ENCODE measurements around the gene TRIM38. TPM values are rescaled to one million over a fixed set of nuclear protein-coding genes. Genes with fewer than 3 reads are reported as not detected.

Gene TRIM38
- total and polyA plus RNA-seq, 2 of the 13 experiments (the other 11 are each of a cell fraction or from before 2014, with no cell fraction given): 2.5 to 3.1 TPM

DNA sequence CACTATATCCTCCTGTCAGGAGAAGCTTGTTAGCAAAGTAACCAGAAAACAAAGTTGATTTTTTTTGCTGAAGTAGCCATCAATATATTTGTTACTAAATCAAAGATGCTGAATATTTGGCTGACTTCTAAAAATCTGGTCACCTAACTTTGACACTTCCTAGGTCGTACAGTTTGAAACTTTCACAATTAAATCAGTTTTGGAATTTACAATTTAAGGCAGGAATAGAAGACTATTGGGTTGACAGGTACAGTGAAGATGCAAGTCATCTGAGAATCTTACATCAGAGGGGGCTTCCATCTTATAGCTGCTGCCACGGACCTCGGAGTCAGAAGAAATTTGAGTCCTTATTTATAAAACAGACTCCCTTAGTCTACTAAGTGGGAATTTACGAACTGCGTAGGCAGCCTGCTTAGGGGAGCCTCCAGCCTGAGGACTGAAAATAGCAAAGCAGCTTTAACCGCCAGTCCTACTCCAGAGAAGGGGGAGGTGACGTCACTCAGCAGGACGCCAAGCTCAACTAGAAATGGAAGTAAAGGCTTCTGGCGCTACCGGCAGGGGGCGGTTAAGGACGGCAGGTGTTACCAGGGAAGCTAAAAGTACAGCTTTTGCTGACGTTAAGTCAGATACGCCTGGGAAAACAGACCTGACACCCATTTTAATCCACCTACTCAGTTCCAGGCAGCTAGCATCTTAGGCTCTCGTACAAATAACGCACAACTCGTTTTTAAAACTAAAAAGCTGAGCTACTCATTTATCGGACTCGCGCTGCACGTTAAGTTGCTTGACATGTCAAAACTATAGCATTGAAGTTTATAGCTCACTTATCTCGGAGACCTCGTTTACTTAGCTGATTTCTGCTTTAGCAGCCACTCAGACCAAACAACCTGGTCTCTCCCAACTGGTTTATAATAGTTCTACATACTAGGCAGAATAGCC, 63.6 kb downstream of the TRIM38 start (continued):
- no peak for TF ChIP-seq ZBTB1 (CRISPR knock-in tag; IDR thresholded peaks at IDR 0.05; ENCODE audit: borderline replicate concordance)
- TF ChIP-seq, protein P1, sequence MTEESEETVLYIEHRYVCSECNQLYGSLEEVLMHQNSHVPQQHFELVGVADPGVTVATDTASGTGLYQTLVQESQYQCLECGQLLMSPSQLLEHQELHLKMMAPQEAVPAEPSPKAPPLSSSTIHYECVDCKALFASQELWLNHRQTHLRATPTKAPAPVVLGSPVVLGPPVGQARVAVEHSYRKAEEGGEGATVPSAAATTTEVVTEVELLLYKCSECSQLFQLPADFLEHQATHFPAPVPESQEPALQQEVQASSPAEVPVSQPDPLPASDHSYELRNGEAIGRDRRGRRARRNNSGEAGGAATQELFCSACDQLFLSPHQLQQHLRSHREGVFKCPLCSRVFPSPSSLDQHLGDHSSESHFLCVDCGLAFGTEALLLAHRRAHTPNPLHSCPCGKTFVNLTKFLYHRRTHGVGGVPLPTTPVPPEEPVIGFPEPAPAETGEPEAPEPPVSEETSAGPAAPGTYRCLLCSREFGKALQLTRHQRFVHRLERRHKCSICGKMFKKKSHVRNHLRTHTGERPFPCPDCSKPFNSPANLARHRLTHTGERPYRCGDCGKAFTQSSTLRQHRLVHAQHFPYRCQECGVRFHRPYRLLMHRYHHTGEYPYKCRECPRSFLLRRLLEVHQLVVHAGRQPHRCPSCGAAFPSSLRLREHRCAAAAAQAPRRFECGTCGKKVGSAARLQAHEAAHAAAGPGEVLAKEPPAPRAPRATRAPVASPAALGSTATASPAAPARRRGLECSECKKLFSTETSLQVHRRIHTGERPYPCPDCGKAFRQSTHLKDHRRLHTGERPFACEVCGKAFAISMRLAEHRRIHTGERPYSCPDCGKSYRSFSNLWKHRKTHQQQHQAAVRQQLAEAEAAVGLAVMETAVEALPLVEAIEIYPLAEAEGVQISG (CRISPR knock-in tag; IDR thresholded peaks at IDR 0.05): no peak
- TF ChIP-seq REXO4 (CRISPR knock-in tag; IDR thresholded peaks at IDR 0.05; ENCODE audit: borderline replicate concordance): no peak
- TF ChIP-seq, protein P2, sequence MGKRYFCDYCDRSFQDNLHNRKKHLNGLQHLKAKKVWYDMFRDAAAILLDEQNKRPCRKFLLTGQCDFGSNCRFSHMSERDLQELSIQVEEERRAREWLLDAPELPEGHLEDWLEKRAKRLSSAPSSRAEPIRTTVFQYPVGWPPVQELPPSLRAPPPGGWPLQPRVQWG (CRISPR knock-in tag; IDR thresholded peaks at IDR 0.05; ENCODE audit: borderline replicate concordance, low read depth): no peak
- TF ChIP-seq ZNF607 (CRISPR knock-in tag; IDR thresholded peaks at IDR 0.05; ENCODE audit: borderline replicate concordance): 0 out of 2 replicates have a peak, but pooled peaks have one; percentile 72
- TF ChIP-seq, protein P3, sequence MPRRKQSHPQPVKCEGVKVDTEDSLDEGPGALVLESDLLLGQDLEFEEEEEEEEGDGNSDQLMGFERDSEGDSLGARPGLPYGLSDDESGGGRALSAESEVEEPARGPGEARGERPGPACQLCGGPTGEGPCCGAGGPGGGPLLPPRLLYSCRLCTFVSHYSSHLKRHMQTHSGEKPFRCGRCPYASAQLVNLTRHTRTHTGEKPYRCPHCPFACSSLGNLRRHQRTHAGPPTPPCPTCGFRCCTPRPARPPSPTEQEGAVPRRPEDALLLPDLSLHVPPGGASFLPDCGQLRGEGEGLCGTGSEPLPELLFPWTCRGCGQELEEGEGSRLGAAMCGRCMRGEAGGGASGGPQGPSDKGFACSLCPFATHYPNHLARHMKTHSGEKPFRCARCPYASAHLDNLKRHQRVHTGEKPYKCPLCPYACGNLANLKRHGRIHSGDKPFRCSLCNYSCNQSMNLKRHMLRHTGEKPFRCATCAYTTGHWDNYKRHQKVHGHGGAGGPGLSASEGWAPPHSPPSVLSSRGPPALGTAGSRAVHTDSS (CRISPR knock-in tag; conservative IDR thresholded peaks at IDR 0.05): no peak
- 0 out of 2 replicates have a peak, but pooled peaks have one; percentile 12 for TF ChIP-seq SNAI1 (CRISPR knock-in tag; IDR thresholded peaks at IDR 0.05; ENCODE audit: borderline replicate concordance)
- TF ChIP-seq, protein P4, sequence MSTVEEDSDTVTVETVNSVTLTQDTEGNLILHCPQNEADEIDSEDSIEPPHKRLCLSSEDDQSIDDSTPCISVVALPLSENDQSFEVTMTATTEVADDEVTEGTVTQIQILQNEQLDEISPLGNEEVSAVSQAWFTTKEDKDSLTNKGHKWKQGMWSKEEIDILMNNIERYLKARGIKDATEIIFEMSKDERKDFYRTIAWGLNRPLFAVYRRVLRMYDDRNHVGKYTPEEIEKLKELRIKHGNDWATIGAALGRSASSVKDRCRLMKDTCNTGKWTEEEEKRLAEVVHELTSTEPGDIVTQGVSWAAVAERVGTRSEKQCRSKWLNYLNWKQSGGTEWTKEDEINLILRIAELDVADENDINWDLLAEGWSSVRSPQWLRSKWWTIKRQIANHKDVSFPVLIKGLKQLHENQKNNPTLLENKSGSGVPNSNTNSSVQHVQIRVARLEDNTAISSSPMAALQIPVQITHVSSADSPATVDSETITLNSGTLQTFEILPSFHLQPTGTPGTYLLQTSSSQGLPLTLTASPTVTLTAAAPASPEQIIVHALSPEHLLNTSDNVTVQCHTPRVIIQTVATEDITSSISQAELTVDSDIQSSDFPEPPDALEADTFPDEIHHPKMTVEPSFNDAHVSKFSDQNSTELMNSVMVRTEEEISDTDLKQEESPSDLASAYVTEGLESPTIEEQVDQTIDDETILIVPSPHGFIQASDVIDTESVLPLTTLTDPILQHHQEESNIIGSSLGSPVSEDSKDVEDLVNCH (CRISPR knock-in tag; IDR thresholded peaks at IDR 0.05): no peak
- no peak for TF ChIP-seq ZNF460 (CRISPR knock-in tag; IDR thresholded peaks at IDR 0.05; ENCODE audit: borderline replicate concordance)
- no peak for TF ChIP-seq SNRNP70 (IDR thresholded peaks at IDR 0.05; ENCODE audit: low read depth, low read length)
- no peak for TF ChIP-seq JDP2 (CRISPR knock-in tag; IDR thresholded peaks at IDR 0.05; ENCODE audit: borderline replicate concordance)
- TF ChIP-seq ZC3H13 (CRISPR knock-in tag; IDR thresholded peaks at IDR 0.05): no peak
- TF ChIP-seq IKZF4 (CRISPR knock-in tag; IDR thresholded peaks at IDR 0.05; ENCODE audit: borderline replicate concordance, low read depth, not compliant biosample characterization): no peak
- no peak for TF ChIP-seq RBM22 (optimal IDR thresholded peaks at IDR 0.05; ENCODE audit: low read length)
- no peak for TF ChIP-seq ZNF678 (CRISPR knock-in tag; IDR thresholded peaks at IDR 0.05)
- no peak for TF ChIP-seq SMARCC2 (IDR thresholded peaks at IDR 0.05)
- TF ChIP-seq, protein P5, sequence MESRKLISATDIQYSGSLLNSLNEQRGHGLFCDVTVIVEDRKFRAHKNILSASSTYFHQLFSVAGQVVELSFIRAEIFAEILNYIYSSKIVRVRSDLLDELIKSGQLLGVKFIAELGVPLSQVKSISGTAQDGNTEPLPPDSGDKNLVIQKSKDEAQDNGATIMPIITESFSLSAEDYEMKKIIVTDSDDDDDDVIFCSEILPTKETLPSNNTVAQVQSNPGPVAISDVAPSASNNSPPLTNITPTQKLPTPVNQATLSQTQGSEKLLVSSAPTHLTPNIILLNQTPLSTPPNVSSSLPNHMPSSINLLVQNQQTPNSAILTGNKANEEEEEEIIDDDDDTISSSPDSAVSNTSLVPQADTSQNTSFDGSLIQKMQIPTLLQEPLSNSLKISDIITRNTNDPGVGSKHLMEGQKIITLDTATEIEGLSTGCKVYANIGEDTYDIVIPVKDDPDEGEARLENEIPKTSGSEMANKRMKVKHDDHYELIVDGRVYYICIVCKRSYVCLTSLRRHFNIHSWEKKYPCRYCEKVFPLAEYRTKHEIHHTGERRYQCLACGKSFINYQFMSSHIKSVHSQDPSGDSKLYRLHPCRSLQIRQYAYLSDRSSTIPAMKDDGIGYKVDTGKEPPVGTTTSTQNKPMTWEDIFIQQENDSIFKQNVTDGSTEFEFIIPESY (CRISPR knock-in tag; IDR thresholded peaks at IDR 0.05): peak; percentile 85
- no peak for TF ChIP-seq ZMYM2 (CRISPR knock-in tag; IDR thresholded peaks at IDR 0.05)
- TF ChIP-seq NFE2L2 (IDR thresholded peaks at IDR 0.05; ENCODE audit: low read length): no peak
